LNCaP clone FGC (cell line): ENCODE data around the gene KLF11.

Experiments
- DNase-seq: peaks from one replicate; pipeline ENCODE4 v3.0.0-alpha.2; 2011; ENCODE audit warnings: low read depth
- H3K4me3 ChIP-seq: 2 replicates; pipeline ENCODE4 v1.5.1; 2011; ENCODE audit warnings: mild to moderate bottlenecking, low read depth, low read length, control low read depth
- CTCF ChIP-seq: IDR thresholded peaks from 2 replicates; pipeline ENCODE4 v1.5.1; 2012; ENCODE audit warnings: mild to moderate bottlenecking; ENCODE audit not compliant: control insufficient read depth, insufficient read depth; ENCODE audit errors: extremely low read depth

KLF11 gene

GRCh38 chr2:10061221-10061925 is 18.0 kb downstream of the KLF11 start:
- no peak for DNase-seq
- no peak for TF ChIP-seq CTCF
- no peak overlapping the region for H3K4me3 ChIP-seq

GRCh38 chr2:10062931-10063365 is 19.6 kb downstream of the KLF11 start:
- DNase-seq, result no peak
- TF ChIP-seq CTCF, result no peak
- H3K4me3 ChIP-seq, result no peak overlapping the region

GRCh38 chr2:10063566-10063965 is 20.2 kb downstream of the KLF11 start:
- no peak for TF ChIP-seq CTCF
- no peak for DNase-seq
- no peak overlapping the region for H3K4me3 ChIP-seq

GRCh38 chr2:10064932-10065772 is 21.8 kb downstream of the KLF11 start:
- H3K4me3 ChIP-seq, result no peak overlapping the region
- no peak for DNase-seq
- no peak for TF ChIP-seq CTCF

- no peak for DNase-seq
- H3K4me3 ChIP-seq, result no peak overlapping the region
- no peak for TF ChIP-seq CTCF
Measured at GRCh38 chr2:10065773-10066055, 22.4 kb downstream of the KLF11 start.

- TF ChIP-seq CTCF, result no peak
- no peak for DNase-seq
- no peak overlapping the region for H3K4me3 ChIP-seq
Measured at GRCh38 chr2:10067330-10067729, 24.0 kb downstream of the KLF11 start.
